A673 (cell line): ENCODE results near the gene ARHGAP26. TPM values are rescaled to one million over a fixed set of nuclear protein-coding genes. Genes with fewer than 3 reads are reported as not detected.

Source experiments
- BruUV-seq: library from RNA; stranded (reverse); fragments of 400-500 nt; replicated peaks from 2 replicates; lab custom pipeline; 2021; lab: Mats Ljungman, UMichigan
- CTCF ChIA-PET: fragments of 300-600 bp; sonication (Branson Sonifier 250); formaldehyde crosslinking; loops from one replicate; lab custom pipeline; 2022; ENCODE audit warnings: antibody characterized with exemption; lab: Charles Lee
- POLR2A ChIA-PET: fragments of 300-600 bp; sonication (Branson Sonifier 250); formaldehyde crosslinking; loops from one replicate; lab custom pipeline; 2022; ENCODE audit warnings: antibody characterized with exemption; ENCODE audit not compliant: low non-redundant PET; lab: Charles Lee
- DNase-seq: peaks from one replicate; pipeline ENCODE4 v3.0.0-alpha.2; 2015; ENCODE audit warnings: low spot score
- H3K27ac ChIP-seq: fragments of 200-600 bp; sonication (generic); 2 replicates; pipeline ENCODE4 v1.5.1; 2016; ENCODE audit warnings: mixed run types, low read depth, mild to moderate bottlenecking, mixed read lengths, antibody characterized with exemption, low read length; ENCODE audit not compliant: poor library complexity, severe bottlenecking
- H3K27me3 ChIP-seq: fragments of 200-600 bp; sonication (generic); replicated peaks from 2 replicates; pipeline ENCODE4 v1.6.1; 2017; ENCODE audit warnings: mixed run types, low read depth, mild to moderate bottlenecking, mixed read lengths, antibody characterized with exemption, low read length; ENCODE audit not compliant: insufficient read depth, poor library complexity
- H3K36me3 ChIP-seq: fragments of 200-600 bp; sonication (generic); 2 replicates; pipeline ENCODE4 v1.6.1; 2016; ENCODE audit warnings: mixed run types, mild to moderate bottlenecking, mixed read lengths, antibody characterized with exemption, low read length; ENCODE audit not compliant: insufficient read depth, poor library complexity, severe bottlenecking
- H3K4me1 ChIP-seq: fragments of 200-600 bp; sonication (generic); 2 replicates; pipeline ENCODE4 v1.6.1; 2017; ENCODE audit warnings: mixed run types, mild to moderate bottlenecking, mixed read lengths, antibody characterized with exemption, low read length; ENCODE audit not compliant: insufficient read depth, poor library complexity, severe bottlenecking
- H3K4me3 ChIP-seq: fragments of 200-600 bp; sonication (generic); 2 replicates; pipeline ENCODE4 v1.5.1; 2016; ENCODE audit warnings: low read depth, mixed run types, mild to moderate bottlenecking, mixed read lengths, low read length; ENCODE audit not compliant: poor library complexity, severe bottlenecking
- H3K9me3 ChIP-seq: fragments of 200-600 bp; sonication (generic); 2 replicates; pipeline ENCODE4 v1.6.1; 2016; ENCODE audit warnings: mixed run types, low read depth, mild to moderate bottlenecking, mixed read lengths, antibody characterized with exemption, low read length; ENCODE audit not compliant: poor library complexity, severe bottlenecking
- EZH2 ChIP-seq: fragments of 200-600 bp; sonication (generic); IDR thresholded peaks from 2 replicates; pipeline ENCODE4 v1.6.1; 2017; ENCODE audit warnings: borderline replicate concordance, low read depth, mild to moderate bottlenecking, mixed read lengths, antibody characterized with exemption, low read length; ENCODE audit not compliant: poor library complexity, severe bottlenecking
- intact Hi-C: fragments of 100-400 bp; cut with micrococcal nuclease; formaldehyde crosslinking; loops from one replicate; pipeline ENCODE4 v1.10.0; 2022; ENCODE audit not compliant: unreplicated experiment
- total RNA-seq: library from RNA; stranded (reverse); gene quantifications from 2 replicates; pipeline ENCODE4 v1.2.3, GENCODE V29; 2021
- TF ChIP-seq, protein P1 (sequence below): fragments of 300-800, 200-600 bp; sonication (generic); conservative IDR thresholded peaks from 2 replicates; pipeline ENCODE4 v1.5.1; 2017; ENCODE audit warnings: low read depth, mild to moderate bottlenecking, antibody characterized with exemption, low read length, moderate library complexity, mixed read lengths

Gene ARHGAP26
- total RNA-seq, 1 experiment from 2014 or later: 25.5 TPM

DNA sequence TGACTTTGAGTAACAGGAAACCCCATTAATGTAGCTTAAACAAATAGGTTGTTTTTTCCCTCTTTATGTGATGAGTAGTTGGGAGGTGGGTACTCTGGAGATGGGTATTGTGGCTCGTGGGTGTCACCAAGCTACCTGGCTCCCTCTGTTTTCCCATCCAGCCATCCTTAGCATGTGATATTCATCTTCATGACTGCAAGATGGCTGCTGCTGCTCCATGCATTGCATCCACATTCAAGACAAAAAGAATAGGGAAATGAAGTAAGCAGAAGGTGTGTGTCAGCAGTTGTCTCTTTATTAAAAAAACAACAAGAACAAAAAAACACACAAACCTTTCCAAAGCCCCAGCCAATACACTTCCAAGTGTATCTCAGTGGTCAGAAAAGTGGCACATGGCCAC is 6.5 kb upstream of the ARHGAP26 start:
- H3K27me3 ChIP-seq: no peaks in the 10 kb centered on the region
- no peak for TF ChIP-seq EZH2
- TF ChIP-seq, protein P1, sequence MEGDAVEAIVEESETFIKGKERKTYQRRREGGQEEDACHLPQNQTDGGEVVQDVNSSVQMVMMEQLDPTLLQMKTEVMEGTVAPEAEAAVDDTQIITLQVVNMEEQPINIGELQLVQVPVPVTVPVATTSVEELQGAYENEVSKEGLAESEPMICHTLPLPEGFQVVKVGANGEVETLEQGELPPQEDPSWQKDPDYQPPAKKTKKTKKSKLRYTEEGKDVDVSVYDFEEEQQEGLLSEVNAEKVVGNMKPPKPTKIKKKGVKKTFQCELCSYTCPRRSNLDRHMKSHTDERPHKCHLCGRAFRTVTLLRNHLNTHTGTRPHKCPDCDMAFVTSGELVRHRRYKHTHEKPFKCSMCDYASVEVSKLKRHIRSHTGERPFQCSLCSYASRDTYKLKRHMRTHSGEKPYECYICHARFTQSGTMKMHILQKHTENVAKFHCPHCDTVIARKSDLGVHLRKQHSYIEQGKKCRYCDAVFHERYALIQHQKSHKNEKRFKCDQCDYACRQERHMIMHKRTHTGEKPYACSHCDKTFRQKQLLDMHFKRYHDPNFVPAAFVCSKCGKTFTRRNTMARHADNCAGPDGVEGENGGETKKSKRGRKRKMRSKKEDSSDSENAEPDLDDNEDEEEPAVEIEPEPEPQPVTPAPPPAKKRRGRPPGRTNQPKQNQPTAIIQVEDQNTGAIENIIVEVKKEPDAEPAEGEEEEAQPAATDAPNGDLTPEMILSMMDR: no peak
- intact Hi-C loops: no loop called here
- H3K9me3 ChIP-seq: no peaks in the 10 kb centered on the region
- no peaks in the 10 kb centered on the region for H3K4me1 ChIP-seq
- BruUV-seq: no TSS peak
- H3K27ac ChIP-seq: no peak overlapping the region
- H3K4me3 ChIP-seq: no peak overlapping the region
- no peaks in the 10 kb centered on the region for H3K36me3 ChIP-seq
- ChIA-PET CTCF (no interaction called here), POLR2A (no interaction called here)
- DNase-seq: no peak

DNA sequence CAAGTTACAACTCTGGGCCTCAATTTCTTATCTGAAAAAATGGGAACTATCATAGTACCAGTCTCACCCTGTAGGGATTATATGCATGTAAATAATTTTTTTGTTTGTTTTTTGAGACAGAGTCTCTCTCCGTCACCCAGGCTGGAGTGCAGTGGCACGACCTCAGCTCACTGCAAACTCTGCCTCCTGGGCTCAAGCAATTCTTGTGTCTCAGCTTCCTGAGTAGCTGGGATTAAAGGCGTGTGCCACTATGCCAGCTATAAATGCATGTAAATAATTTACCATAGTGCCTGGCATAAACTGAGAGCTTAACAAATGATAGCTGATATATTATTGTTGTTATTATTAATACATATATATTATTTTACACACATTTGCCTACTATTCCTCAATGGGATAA is 3.0 kb upstream of the ARHGAP26 start:
- ChIA-PET CTCF (no interaction called here), POLR2A (no interaction called here)
- Histone ChIP-seq H3K9me3 (no peaks in the 10 kb centered on the region), H3K4me1 (peaks cover 14% of the 10 kb centered on the region), H3K36me3 (no peaks in the 10 kb centered on the region), H3K27ac (no peak overlapping the region), H3K4me3 (no peak overlapping the region), H3K27me3 (no peaks in the 10 kb centered on the region)
- BruUV-seq: no TSS peak
- intact Hi-C loops: no loop called here
- DNase-seq: no peak
- TF ChIP-seq EZH2: no peak
- TF ChIP-seq, protein P1: no peak

DNA sequence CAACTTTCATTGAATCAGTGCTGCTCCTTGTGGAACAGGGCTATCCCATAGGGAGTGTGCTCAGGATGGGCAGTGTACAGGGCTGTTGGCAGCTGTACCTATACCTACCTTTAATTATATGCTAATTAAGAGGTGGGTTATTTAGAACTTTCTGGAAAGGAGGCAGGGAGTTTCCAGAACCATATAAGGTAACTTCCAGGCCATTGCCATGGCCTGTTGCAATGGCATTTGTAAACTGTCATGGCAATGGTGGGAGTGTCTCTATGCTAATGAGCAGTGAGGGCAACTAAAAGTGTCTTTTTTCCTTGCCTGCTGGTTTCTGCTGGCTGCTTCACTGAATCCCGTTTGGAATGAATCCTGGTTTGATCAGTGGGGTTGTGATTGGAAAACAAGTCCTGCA is 2.3 kb upstream of the ARHGAP26 start:
- POLR2A ChIA-PET: no interaction called here
- BruUV-seq: no TSS peak

More for the DNA sequence above, 2.3 kb upstream of the ARHGAP26 start:
- H3K9me3 ChIP-seq: no peaks in the 10 kb centered on the region
- TF ChIP-seq, protein P1: no peak
- no peak for TF ChIP-seq EZH2
- CTCF ChIA-PET: no interaction called here
- H3K4me1 ChIP-seq: peaks cover 15% of the 10 kb centered on the region
- DNase-seq: no peak
- no peak overlapping the region for H3K4me3 ChIP-seq
- no peak overlapping the region for H3K27ac ChIP-seq
- H3K27me3 ChIP-seq: no peaks in the 10 kb centered on the region
- intact Hi-C loops: no loop called here
- no peaks in the 10 kb centered on the region for H3K36me3 ChIP-seq
